Measurements from ENCODE around the gene SGMS2.

DNA sequence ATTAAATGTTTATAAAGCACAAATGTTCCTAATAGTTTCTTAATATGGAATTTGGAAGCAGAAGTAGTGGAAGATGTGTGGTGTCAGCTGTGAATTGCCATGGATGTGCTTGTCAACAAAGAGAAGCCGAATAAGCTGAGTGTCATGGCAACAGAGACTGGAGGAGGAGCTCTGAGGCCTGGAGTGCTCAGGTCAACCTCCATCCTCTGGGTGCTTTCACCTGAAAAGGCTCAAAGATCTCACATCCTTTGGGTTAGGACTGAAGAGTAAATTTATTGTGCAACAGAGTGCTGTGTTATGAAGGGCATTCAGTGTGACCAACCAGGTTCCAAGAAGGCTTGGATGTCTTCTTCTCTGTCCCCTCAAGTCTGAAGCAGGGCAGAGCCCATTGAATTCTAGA lies 18.7 kb downstream of the SGMS2 start:
- no peak for TF ChIP-seq CTCF (tag by site-specific recombination; IDR thresholded peaks at IDR 0.05)
- TF ChIP-seq ZNF175 (tag by site-specific recombination; IDR thresholded peaks at IDR 0.05) = no peak
- no peak for TF ChIP-seq ZFHX2 (tag by site-specific recombination; conservative IDR thresholded peaks at IDR 0.05)
- TF ChIP-seq SP2 (tag by site-specific recombination; IDR thresholded peaks at IDR 0.05) = no peak
- TF ChIP-seq, protein P1, sequence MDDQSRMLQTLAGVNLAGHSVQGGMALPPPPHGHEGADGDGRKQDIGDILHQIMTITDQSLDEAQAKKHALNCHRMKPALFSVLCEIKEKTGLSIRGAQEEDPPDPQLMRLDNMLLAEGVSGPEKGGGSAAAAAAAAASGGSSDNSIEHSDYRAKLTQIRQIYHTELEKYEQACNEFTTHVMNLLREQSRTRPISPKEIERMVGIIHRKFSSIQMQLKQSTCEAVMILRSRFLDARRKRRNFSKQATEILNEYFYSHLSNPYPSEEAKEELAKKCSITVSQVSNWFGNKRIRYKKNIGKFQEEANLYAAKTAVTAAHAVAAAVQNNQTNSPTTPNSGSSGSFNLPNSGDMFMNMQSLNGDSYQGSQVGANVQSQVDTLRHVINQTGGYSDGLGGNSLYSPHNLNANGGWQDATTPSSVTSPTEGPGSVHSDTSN (CRISPR knock-in tag; IDR thresholded peaks at IDR 0.05) = no peak
- TF ChIP-seq ZNF112 (tag by site-specific recombination; IDR thresholded peaks at IDR 0.05) = no peak
- TF ChIP-seq ZNF274 (IDR thresholded peaks at IDR 0.05; ENCODE audit: low read length) = no peak
- no peak for TF ChIP-seq ZNF274 (tag by site-specific recombination; IDR thresholded peaks at IDR 0.05; ENCODE audit: borderline replicate concordance)
- no peak for TF ChIP-seq ZNF239 (tag by site-specific recombination; IDR thresholded peaks at IDR 0.05)
- TF ChIP-seq ZNF132 (tag by site-specific recombination; IDR thresholded peaks at IDR 0.05; ENCODE audit: borderline replicate concordance) = no peak

Data from HEK293 (cell line).